VCaP (cell line): ENCODE measurements around the gene SMIM29.

ENCODE experiments used
- H3K27ac ChIP-seq: fragments of 450-650 bp; 2 replicates; pipeline ENCODE4 v1.5.1; 2017
- TF ChIP-seq, protein P1 (sequence below): fragments of 450-650 bp; conservative IDR thresholded peaks from 2 replicates; pipeline ENCODE4 v1.5.1; 2017; ENCODE audit warnings: mild to moderate bottlenecking, moderate library complexity

SMIM29 gene

GRCh38 chr6:34281702-34282334, 33.0 kb upstream of the SMIM29 start:
- no peak overlapping the region for H3K27ac ChIP-seq
- TF ChIP-seq, protein P1, sequence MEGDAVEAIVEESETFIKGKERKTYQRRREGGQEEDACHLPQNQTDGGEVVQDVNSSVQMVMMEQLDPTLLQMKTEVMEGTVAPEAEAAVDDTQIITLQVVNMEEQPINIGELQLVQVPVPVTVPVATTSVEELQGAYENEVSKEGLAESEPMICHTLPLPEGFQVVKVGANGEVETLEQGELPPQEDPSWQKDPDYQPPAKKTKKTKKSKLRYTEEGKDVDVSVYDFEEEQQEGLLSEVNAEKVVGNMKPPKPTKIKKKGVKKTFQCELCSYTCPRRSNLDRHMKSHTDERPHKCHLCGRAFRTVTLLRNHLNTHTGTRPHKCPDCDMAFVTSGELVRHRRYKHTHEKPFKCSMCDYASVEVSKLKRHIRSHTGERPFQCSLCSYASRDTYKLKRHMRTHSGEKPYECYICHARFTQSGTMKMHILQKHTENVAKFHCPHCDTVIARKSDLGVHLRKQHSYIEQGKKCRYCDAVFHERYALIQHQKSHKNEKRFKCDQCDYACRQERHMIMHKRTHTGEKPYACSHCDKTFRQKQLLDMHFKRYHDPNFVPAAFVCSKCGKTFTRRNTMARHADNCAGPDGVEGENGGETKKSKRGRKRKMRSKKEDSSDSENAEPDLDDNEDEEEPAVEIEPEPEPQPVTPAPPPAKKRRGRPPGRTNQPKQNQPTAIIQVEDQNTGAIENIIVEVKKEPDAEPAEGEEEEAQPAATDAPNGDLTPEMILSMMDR = no peak

- TF ChIP-seq, protein P1 = no peak
- no peak overlapping the region for H3K27ac ChIP-seq
These were observed 31.4 kb upstream of the SMIM29 start for GRCh38 chr6:34280216-34280615.

- no peak overlapping the region for H3K27ac ChIP-seq
- TF ChIP-seq, protein P1 = no peak
These were observed 30.0 kb upstream of the SMIM29 start for GRCh38 chr6:34278833-34279232.

DNA sequence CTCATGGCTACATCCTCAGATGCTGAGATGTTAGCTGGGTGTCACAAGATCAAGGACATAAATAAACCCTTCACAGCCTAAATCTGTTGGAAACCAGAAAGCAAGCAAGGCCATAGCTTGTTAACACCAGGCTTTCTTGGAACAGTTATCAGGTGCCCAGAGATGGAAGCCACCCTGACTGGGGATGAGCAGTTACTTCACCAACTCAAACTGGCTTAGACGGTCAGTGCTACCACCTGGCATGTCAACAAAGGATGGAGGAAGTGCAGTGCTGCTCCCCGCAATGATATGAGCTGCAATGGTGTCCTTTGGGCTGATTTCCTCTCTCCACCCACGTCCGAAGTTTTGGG, 28.9 kb upstream of the SMIM29 start:
- TF ChIP-seq, protein P1 = no peak

DNA sequence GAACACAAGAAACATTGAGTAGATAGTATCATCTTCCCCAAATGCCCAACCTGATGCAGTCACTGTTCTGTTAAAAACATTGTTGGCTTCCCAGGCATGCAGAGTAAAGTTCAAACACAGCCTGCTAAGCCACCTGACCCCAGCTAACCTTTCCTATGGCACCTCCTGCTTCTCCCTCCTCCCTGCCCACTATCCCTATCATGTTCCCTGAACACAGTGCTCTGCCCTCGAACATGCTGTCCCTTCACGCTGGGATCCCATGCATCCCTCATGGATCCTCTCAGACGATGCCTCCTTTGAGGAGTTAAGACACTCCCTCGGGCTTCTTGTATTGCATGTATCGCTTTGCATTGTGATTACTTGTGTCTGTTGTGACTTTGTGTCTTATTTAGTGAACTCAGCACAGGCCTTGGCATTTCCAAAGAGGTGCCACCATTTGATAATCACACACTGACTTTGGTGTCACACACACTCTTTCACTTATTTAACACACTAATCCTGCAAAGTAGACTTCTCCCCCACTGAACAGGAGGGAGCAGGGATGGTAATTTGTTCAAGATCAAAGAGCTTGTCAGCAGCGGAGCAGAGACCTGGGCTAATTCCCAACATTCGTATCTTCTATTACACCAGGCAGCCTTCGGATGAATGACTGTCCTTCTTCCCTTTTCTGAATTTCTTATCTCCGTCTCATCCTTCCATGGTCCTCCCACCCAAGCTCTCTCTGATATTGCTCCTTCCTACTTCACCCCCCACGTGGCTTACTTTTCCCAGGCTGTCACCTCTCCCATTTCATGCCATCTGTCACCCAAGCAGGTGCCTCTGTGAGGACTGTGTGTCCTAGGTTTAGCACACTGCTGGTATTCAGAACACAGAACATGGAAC, 28.3 kb upstream of the SMIM29 start:
- TF ChIP-seq, protein P1 = no peak
- no peak overlapping the region for H3K27ac ChIP-seq

More for the DNA sequence above, 28.9 kb upstream of the SMIM29 start:
- no peak overlapping the region for H3K27ac ChIP-seq

DNA sequence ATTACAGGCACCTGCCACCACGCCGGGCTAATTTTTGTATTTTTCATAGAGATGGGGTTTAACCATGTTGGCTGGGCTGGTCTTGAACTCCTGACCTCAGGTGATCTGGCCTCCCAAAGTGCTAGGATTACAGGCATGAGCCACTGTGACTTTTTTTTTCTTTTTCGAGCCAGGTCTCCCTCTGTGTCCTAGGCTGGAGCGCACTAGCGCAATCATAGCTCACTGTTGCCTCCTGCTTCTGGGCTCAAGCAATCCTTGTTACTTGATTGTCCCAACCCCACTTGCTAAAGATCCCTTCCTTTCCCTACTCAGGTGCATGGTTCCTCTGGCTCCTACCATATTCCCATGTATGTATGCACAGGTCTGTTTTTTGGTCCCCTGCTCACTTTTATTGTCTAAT, 27.4 kb upstream of the SMIM29 start:
- TF ChIP-seq, protein P1 = no peak
- H3K27ac ChIP-seq = no peak overlapping the region

DNA sequence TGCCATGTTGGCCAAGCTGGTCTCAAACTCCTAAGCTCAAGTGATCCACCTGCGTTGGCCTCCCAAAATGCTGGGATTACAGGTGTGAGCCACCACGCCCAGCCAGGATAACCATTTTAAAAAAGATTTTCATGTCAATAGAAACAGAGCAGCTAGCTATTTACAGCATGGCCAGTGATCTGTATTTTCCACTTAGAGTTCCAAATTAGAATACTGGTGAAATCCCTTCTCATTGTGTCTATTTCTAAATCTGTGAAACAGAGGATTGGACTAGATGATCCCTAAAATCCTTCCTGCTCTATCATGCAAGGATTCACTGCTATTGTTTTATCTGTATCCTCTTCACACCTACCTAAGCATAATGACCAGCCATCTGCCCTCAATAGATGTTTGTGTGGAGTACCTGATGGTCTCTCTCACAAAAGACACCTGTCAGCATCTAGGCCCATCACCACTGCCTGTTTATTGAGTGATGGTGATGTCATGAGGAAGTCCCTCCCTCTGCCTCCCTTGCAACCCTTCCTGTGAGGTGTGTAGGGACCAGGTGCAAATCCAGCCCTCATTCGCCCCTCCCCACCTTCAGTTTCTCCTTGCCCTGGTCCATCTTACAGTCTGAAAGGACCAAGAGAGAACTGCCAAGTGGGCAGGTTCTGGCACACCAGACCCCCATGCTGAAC, 26.5 kb upstream of the SMIM29 start:
- TF ChIP-seq, protein P1 = no peak

More for the DNA sequence above, 26.5 kb upstream of the SMIM29 start:
- H3K27ac ChIP-seq = no peak overlapping the region
